K562 (cell line): ENCODE results near the gene PLEKHO1. TPM values are rescaled to one million over a fixed set of nuclear protein-coding genes. Genes with fewer than 3 reads are reported as not detected.
A peak's percentile ranks its signal among the peaks of the same experiment; 100 is the strongest.

Source experiments
- CREB1 ChIP-seq, 2 experiments: sonication (generic) in 1 of 2; formaldehyde crosslinking in 1 of 2; IDR thresholded peaks; 2 replicates each; pipeline versions ENCODE4 v1.6.1 to v1.8.0; 2012 to 2022; ENCODE audit warnings: inconsistent platforms in 1 of 2, mild to moderate bottlenecking in 1 of 2, missing genetic modification reagents in 1 of 2, moderate library complexity in 1 of 2
- FOXM1 ChIP-seq, 2 experiments: fragments of 450-650 bp in 1 of 2; sonication (generic) in 1 of 2; formaldehyde crosslinking in 1 of 2; IDR thresholded peaks; 2 replicates each; pipeline versions ENCODE4 v1.6.1 to v1.9.0; 2017 to 2022; ENCODE audit warnings: low read depth in 2 of 2, mild to moderate bottlenecking in 2 of 2, missing genetic modification reagents in 1 of 2, moderate library complexity in 1 of 2
- NBN ChIP-seq: fragments of 450-650 bp; IDR thresholded peaks from 2 replicates; pipeline ENCODE4 v1.6.1; 2016; ENCODE audit warnings: low read depth, mild to moderate bottlenecking
- NCOR1 ChIP-seq: fragments of 450-650 bp; IDR thresholded peaks from 2 replicates; pipeline ENCODE4 v1.6.1; 2016; ENCODE audit warnings: mild to moderate bottlenecking, moderate library complexity
- RAD21 ChIP-seq, 2 experiments: fragments of 250-450 bp in 1 of 2; fragments of 450-650 bp in 1 of 2; sonication (Bioruptor Pico) in 1 of 2; formaldehyde crosslinking in 1 of 2; IDR thresholded peaks in 1 of 2; conservative IDR thresholded peaks in 1 of 2; 2 replicates each; pipeline versions ENCODE4 v1.4.0 to v1.8.0; 2020 to 2022; ENCODE audit warnings: mild to moderate bottlenecking in 2 of 2, moderate library complexity in 1 of 2
- RBM25 ChIP-seq: fragments of 200-400 bp; formaldehyde crosslinking; IDR thresholded peaks from 2 replicates; pipeline ENCODE4 v1.6.1; 2018; ENCODE audit warnings: low read length, low read depth, moderate library complexity; ENCODE audit not compliant: severe bottlenecking
- SMC3 ChIP-seq: conservative IDR thresholded peaks from 2 replicates; pipeline ENCODE4 v1.6.1; 2011; ENCODE audit warnings: low read depth, low read length, improper control_type of control experiment; ENCODE audit not compliant: insufficient read depth
- TRIM24 ChIP-seq, 2 experiments: fragments of 450-650 bp; IDR thresholded peaks; 2 replicates each; pipeline ENCODE4 v1.6.1; 2016
- ZBTB8A ChIP-seq: fragments of 450-650 bp; IDR thresholded peaks from 2 replicates; pipeline ENCODE4 v1.6.1; 2018; ENCODE audit warnings: mild to moderate bottlenecking, moderate library complexity; ENCODE audit not compliant: partially characterized antibody
- ZNF197 ChIP-seq: fragments of 200-800 bp; sonication (Bioruptor generic); IDR thresholded peaks from 2 replicates; pipeline ENCODE4 v1.6.1; 2016; ENCODE audit warnings: low read depth, missing genetic modification characterization, missing compliant biosample characterization
- ZNF23 ChIP-seq: fragments of 250-450 bp; sonication (Bioruptor Pico); IDR thresholded peaks from 2 replicates; pipeline ENCODE4 v1.4.0; 2020; ENCODE audit warnings: mild to moderate bottlenecking
- ZNF699 ChIP-seq: fragments of 250-450 bp; sonication (Bioruptor Pico); IDR thresholded peaks from 2 replicates; pipeline ENCODE4 v1.8.0; 2021; ENCODE audit warnings: mild to moderate bottlenecking, moderate library complexity; ENCODE audit not compliant: insufficient replicate concordance
- ZNF830 ChIP-seq: fragments of 250-450 bp; sonication (Bioruptor Pico); IDR thresholded peaks from 2 replicates; pipeline ENCODE4 v1.5.0; 2021; ENCODE audit warnings: mild to moderate bottlenecking
- polyA plus RNA-seq, 8 experiments: library from polyadenylated mRNA; depleted of rRNA in 4 of 8; stranded (reverse) in 5 of 8; unstranded in 3 of 8; fragments of >200 nt; fragmentation: Nextera tagmentation in 2 of 8; fragmentation: Illumina TruSeq in 1 of 8; extraction: Ambion mirVana in 2 of 8; extraction: Trizol in 1 of 8; gene quantifications; 2 replicates each; pipeline versions ENCODE4 v1.2.1 to v1.2.3, GENCODE V29; 2011 to 2014; ENCODE audit warnings: inconsistent platforms in 1 of 8, missing spikeins in 1 of 8
- total RNA-seq, 7 experiments: library from RNA; depleted of rRNA in 6 of 7; stranded (reverse); fragments of >200 nt in 6 of 7; fragmentation: Illumina TruSeq in 2 of 7; extraction: Trizol in 2 of 7; gene quantifications; 2 replicates each; pipeline versions ENCODE4 v1.2.1 to v1.2.3, GENCODE V29; 2011 to 2021; ENCODE audit warnings: low replicate concordance in 1 of 7
- TF ChIP-seq, protein P1 (sequence below), 2 experiments: IDR thresholded peaks; 2 replicates each; pipeline ENCODE4 v1.6.1; 2012; ENCODE audit warnings: improper control_type of control experiment in 2 of 2, low read depth in 2 of 2, low read length in 2 of 2, borderline replicate concordance in 1 of 2
- TF ChIP-seq, protein P2 (sequence below): fragments of 450-650 bp; IDR thresholded peaks from 2 replicates; pipeline ENCODE4 v1.7.1; 2018; ENCODE audit warnings: mild to moderate bottlenecking, low read depth; ENCODE audit not compliant: partially characterized antibody
- TF ChIP-seq, protein P3 (sequence below), 2 experiments: fragments of 450-650 bp; IDR thresholded peaks; 2 replicates each; pipeline ENCODE4 v1.6.1; 2018; ENCODE audit warnings: mild to moderate bottlenecking in 2 of 2, low read depth in 1 of 2; ENCODE audit not compliant: partially characterized antibody in 2 of 2

PLEKHO1 gene
- total and polyA plus RNA-seq, 9 of the 15 experiments (the other 6 are each of a cell fraction or from before 2014, with no cell fraction given) = 0.39 to 16.2 (median 9.6) TPM

DNA sequence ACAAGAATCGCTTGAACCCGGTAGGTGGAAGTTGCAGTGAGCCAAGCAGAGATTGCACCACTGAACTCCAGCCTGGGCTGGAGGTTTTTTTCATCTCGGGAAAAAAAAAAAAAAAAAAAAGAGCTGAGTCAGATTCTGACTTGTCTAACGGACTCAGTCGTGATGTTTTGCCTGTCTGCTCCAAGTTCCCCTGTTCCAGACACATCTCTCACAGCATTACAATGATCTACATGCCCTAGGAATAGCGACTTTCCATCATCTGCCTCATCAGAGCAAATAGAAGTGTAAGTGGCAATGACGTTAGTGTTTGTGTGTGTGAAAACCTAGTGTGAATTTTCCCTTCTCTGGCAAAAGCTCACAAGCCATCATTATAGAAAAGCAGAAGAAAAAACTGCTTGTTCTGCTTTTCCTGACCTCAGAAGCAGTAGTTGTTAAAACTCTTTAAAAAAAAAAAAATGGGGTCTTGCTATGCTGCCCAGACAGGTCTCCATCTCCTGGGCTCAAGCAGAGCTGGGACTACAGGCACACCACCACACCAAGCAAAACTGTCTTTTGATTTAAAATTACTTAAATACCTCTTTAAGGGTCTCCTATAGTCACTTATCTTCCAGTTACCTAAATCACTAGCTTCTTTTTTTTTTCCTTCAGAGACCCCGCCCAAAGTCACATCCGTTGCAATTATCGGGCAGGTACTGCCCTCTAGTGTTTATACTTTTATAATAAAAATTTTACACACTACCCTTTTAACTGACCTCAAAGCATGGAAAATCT, 37.3 kb downstream of the PLEKHO1 start (continued):
- TF ChIP-seq FOXM1 (IDR thresholded peaks at IDR 0.05; ENCODE audit: low read depth) (peak; percentile 11; the same call in 1 of the 2 replicates), FOXM1 (CRISPR knock-in tag; IDR thresholded peaks at IDR 0.05; ENCODE audit: low read depth) (no peak), ZNF699 (CRISPR knock-in tag) (no peak), NBN (peak; percentile 45; the same call in 1 of the 2 replicates), ZBTB8A (no peak), NCOR1 (no peak), ZNF830 (CRISPR knock-in tag) (no peak), ZNF197 (CRISPR knock-in tag) (0 out of 2 replicates have a peak, but pooled peaks have one; percentile 23), SMC3 (peak; percentile 54; the same call in 1 of the 2 replicates), RAD21 (CRISPR knock-in tag; conservative IDR thresholded peaks at IDR 0.05 in 1 of 2, IDR thresholded peaks at IDR 0.05 in 1 of 2) (peak; percentile 73 to 75), ZNF23 (CRISPR knock-in tag) (no peak), TRIM24 (IDR thresholded peaks at IDR 0.05) (peak; percentile 34 to 46; a peak in 1 of 4 replicates), CREB1 (IDR thresholded peaks at IDR 0.05) (no peak), CREB1 (CRISPR knock-in tag; IDR thresholded peaks at IDR 0.05) (no peak), RBM25 (peak; percentile 77)
- TF ChIP-seq, protein P1, sequence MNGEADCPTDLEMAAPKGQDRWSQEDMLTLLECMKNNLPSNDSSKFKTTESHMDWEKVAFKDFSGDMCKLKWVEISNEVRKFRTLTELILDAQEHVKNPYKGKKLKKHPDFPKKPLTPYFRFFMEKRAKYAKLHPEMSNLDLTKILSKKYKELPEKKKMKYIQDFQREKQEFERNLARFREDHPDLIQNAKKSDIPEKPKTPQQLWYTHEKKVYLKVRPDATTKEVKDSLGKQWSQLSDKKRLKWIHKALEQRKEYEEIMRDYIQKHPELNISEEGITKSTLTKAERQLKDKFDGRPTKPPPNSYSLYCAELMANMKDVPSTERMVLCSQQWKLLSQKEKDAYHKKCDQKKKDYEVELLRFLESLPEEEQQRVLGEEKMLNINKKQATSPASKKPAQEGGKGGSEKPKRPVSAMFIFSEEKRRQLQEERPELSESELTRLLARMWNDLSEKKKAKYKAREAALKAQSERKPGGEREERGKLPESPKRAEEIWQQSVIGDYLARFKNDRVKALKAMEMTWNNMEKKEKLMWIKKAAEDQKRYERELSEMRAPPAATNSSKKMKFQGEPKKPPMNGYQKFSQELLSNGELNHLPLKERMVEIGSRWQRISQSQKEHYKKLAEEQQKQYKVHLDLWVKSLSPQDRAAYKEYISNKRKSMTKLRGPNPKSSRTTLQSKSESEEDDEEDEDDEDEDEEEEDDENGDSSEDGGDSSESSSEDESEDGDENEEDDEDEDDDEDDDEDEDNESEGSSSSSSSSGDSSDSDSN (IDR thresholded peaks at IDR 0.05; ENCODE audit: borderline replicate concordance in 1 of 2, low read depth in 2 of 2, low read length in 2 of 2) = no peak
- TF ChIP-seq, protein P2, sequence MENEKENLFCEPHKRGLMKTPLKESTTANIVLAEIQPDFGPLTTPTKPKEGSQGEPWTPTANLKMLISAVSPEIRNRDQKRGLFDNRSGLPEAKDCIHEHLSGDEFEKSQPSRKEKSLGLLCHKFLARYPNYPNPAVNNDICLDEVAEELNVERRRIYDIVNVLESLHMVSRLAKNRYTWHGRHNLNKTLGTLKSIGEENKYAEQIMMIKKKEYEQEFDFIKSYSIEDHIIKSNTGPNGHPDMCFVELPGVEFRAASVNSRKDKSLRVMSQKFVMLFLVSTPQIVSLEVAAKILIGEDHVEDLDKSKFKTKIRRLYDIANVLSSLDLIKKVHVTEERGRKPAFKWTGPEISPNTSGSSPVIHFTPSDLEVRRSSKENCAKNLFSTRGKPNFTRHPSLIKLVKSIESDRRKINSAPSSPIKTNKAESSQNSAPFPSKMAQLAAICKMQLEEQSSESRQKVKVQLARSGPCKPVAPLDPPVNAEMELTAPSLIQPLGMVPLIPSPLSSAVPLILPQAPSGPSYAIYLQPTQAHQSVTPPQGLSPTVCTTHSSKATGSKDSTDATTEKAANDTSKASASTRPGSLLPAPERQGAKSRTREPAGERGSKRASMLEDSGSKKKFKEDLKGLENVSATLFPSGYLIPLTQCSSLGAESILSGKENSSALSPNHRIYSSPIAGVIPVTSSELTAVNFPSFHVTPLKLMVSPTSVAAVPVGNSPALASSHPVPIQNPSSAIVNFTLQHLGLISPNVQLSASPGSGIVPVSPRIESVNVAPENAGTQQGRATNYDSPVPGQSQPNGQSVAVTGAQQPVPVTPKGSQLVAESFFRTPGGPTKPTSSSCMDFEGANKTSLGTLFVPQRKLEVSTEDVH = peak; percentile 40
- TF ChIP-seq, protein P3, sequence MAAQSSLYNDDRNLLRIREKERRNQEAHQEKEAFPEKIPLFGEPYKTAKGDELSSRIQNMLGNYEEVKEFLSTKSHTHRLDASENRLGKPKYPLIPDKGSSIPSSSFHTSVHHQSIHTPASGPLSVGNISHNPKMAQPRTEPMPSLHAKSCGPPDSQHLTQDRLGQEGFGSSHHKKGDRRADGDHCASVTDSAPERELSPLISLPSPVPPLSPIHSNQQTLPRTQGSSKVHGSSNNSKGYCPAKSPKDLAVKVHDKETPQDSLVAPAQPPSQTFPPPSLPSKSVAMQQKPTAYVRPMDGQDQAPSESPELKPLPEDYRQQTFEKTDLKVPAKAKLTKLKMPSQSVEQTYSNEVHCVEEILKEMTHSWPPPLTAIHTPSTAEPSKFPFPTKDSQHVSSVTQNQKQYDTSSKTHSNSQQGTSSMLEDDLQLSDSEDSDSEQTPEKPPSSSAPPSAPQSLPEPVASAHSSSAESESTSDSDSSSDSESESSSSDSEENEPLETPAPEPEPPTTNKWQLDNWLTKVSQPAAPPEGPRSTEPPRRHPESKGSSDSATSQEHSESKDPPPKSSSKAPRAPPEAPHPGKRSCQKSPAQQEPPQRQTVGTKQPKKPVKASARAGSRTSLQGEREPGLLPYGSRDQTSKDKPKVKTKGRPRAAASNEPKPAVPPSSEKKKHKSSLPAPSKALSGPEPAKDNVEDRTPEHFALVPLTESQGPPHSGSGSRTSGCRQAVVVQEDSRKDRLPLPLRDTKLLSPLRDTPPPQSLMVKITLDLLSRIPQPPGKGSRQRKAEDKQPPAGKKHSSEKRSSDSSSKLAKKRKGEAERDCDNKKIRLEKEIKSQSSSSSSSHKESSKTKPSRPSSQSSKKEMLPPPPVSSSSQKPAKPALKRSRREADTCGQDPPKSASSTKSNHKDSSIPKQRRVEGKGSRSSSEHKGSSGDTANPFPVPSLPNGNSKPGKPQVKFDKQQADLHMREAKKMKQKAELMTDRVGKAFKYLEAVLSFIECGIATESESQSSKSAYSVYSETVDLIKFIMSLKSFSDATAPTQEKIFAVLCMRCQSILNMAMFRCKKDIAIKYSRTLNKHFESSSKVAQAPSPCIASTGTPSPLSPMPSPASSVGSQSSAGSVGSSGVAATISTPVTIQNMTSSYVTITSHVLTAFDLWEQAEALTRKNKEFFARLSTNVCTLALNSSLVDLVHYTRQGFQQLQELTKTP (IDR thresholded peaks at IDR 0.05; ENCODE audit: low read depth in 1 of 2, partially characterized antibody in 2 of 2) = peak in 1 of 2 experiments; percentile 51
